ENCODE data around the gene NKAPD1. TPM values are rescaled to one million over a fixed set of nuclear protein-coding genes. Genes with fewer than 3 reads are reported as not detected.

NKAPD1 gene
- 10 to 100 TPM; 15.0 to 18.5 (median 18.0) TPM for total RNA-seq

GRCh38 chr11:112073941-112074811, at the start of gene NKAPD1, which contains the start of gene PIH1D2:
Gene NKAPD1, plus strand, starts transcription at chr11:112074299. Its CDS starts 1,276 bp downstream, at chr11:112075575.
Gene PIH1D2, minus strand, starts transcription at chr11:112074017. Its CDS starts 843 bp downstream, at chr11:112073174.
- no peak for TF ChIP-seq CTCF (IDR thresholded peaks at IDR 0.05; ENCODE audit: low read depth)

GRCh38 chr11:112024773-112025678, 49.1 kb upstream of the NKAPD1 start, which contains the start of gene DLAT:
Gene DLAT, plus strand, starts transcription at chr11:112025408. Its CDS starts 65 bp downstream, at chr11:112025473.
- TF ChIP-seq CTCF (IDR thresholded peaks at IDR 0.05; ENCODE audit: low read depth): no peak

GRCh38 chr11:112025707-112026106, 48.4 kb upstream of the NKAPD1 start:
- no peak for TF ChIP-seq CTCF (IDR thresholded peaks at IDR 0.05; ENCODE audit: low read depth)

- no peak for TF ChIP-seq CTCF (IDR thresholded peaks at IDR 0.05; ENCODE audit: low read depth)
These were observed 44.6 kb upstream of the NKAPD1 start for GRCh38 chr11:112029460-112029859.

GRCh38 chr11:112033902-112034301, 40.2 kb upstream of the NKAPD1 start:
- no peak for TF ChIP-seq CTCF (IDR thresholded peaks at IDR 0.05; ENCODE audit: low read depth)

GRCh38 chr11:112037527-112037926, 36.6 kb upstream of the NKAPD1 start:
- TF ChIP-seq CTCF (IDR thresholded peaks at IDR 0.05; ENCODE audit: low read depth): no peak

All from subcutaneous adipose tissue (tissue), 4 donors.